ENCODE results near the gene UBE3D.

The UBE3D gene

GRCh38 chr6:83065511-83066192 lies at the start of gene UBE3D:
Gene UBE3D (minus strand): TSS chr6:83065841. CDS start chr6:83065718, 123 bp downstream.
- DNase-seq: peak; percentile 42

GRCh38 chr6:83114164-83114563 lies 48.5 kb upstream of the UBE3D start:
- no peak for DNase-seq

- no peak for DNase-seq
Measured at GRCh38 chr6:83113258-83113657, 47.6 kb upstream of the UBE3D start.

- no peak for DNase-seq
Measured at GRCh38 chr6:83108378-83108777, 42.7 kb upstream of the UBE3D start.

GRCh38 chr6:83098589-83098988 lies 32.9 kb upstream of the UBE3D start:
- no peak for DNase-seq

- DNase-seq: no peak
Measured at GRCh38 chr6:83097675-83098074, 32.0 kb upstream of the UBE3D start.

GRCh38 chr6:83097204-83097603 lies 31.6 kb upstream of the UBE3D start:
- no peak for DNase-seq

GRCh38 chr6:83096791-83097190 lies 31.1 kb upstream of the UBE3D start:
- DNase-seq: no peak

- no peak for DNase-seq
Measured at GRCh38 chr6:83092756-83093399, 27.2 kb upstream of the UBE3D start.

- no peak for DNase-seq
Measured at GRCh38 chr6:83086751-83087150, 21.1 kb upstream of the UBE3D start.

GRCh38 chr6:83083476-83083875 lies 17.8 kb upstream of the UBE3D start:
- DNase-seq: no peak

- no peak for DNase-seq
Measured at GRCh38 chr6:83073615-83074014, 8.0 kb upstream of the UBE3D start.

GRCh38 chr6:83072726-83073125 lies 7.1 kb upstream of the UBE3D start:
- no peak for DNase-seq

GRCh38 chr6:83071707-83072106 lies 6.1 kb upstream of the UBE3D start:
- DNase-seq: no peak

- DNase-seq: peak; percentile 27
Measured at GRCh38 chr6:83071023-83071422, 5.4 kb upstream of the UBE3D start.

GRCh38 chr6:83069633-83070032 lies 4.0 kb upstream of the UBE3D start:
- no peak for DNase-seq

GRCh38 chr6:83068616-83069015 lies 3.0 kb upstream of the UBE3D start:
- DNase-seq: no peak

- peak; percentile 85 for DNase-seq
Measured at GRCh38 chr6:83067448-83068439, 2.1 kb upstream of the UBE3D start, which contains the start of gene DOP1A. Gene DOP1A (plus strand): TSS chr6:83067671. CDS start chr6:83096978, 29,307 bp downstream.

GRCh38 chr6:83062225-83062624 lies 3.4 kb downstream of the UBE3D start:
- no peak for DNase-seq

GRCh38 chr6:83061190-83061589 lies 4.5 kb downstream of the UBE3D start:
- no peak for DNase-seq

GRCh38 chr6:83057705-83058321 lies 7.8 kb downstream of the UBE3D start:
- DNase-seq: no peak

GRCh38 chr6:83055366-83055964 lies 10.2 kb downstream of the UBE3D start:
- no peak for DNase-seq

All from GF-D8 (cell line).